ENCODE measurements around the gene AP1G2.

DNA sequence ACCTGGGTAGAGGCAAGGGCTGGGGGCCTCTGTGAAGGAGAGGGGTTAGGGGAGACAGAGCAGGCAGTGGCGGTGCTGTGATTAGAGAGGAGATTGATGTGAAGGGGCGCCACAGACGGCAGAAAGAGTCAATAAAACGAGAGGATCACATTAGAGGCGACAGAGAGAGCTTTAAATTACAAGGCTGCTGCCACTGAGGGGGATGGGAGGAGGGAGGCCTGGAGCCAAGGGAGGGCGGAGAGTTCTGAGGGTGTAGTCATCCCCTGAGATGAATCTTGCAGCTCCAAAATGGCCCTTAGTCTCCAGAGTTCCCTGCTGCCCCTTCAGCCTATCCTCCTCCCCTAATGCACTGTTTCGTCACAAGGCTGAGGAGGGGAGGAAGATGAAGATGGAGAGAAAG, 28.8 kb downstream of the AP1G2 start:
- no peak for TF ChIP-seq EZH2 (IDR thresholded peaks at IDR 0.05; ENCODE audit: low read length)
- TF ChIP-seq, protein P1, sequence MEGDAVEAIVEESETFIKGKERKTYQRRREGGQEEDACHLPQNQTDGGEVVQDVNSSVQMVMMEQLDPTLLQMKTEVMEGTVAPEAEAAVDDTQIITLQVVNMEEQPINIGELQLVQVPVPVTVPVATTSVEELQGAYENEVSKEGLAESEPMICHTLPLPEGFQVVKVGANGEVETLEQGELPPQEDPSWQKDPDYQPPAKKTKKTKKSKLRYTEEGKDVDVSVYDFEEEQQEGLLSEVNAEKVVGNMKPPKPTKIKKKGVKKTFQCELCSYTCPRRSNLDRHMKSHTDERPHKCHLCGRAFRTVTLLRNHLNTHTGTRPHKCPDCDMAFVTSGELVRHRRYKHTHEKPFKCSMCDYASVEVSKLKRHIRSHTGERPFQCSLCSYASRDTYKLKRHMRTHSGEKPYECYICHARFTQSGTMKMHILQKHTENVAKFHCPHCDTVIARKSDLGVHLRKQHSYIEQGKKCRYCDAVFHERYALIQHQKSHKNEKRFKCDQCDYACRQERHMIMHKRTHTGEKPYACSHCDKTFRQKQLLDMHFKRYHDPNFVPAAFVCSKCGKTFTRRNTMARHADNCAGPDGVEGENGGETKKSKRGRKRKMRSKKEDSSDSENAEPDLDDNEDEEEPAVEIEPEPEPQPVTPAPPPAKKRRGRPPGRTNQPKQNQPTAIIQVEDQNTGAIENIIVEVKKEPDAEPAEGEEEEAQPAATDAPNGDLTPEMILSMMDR (optimal IDR thresholded peaks at IDR 0.05 in 1 of 3, IDR thresholded peaks at IDR 0.05 in 1 of 3, conservative IDR thresholded peaks at IDR 0.05 in 1 of 3; ENCODE audit: extremely low read depth in 1 of 3, insufficient read depth in 2 of 3, low read length in 3 of 3) = no peak

Data from keratinocyte (primary cell).